Common myeloid progenitor, CD34-positive (primary cell): ENCODE results near the gene CCT8.

Source experiments
- CTCF ChIA-PET: fragments of 350-600 bp; sonication (Branson Sonifier 250); formaldehyde crosslinking; loops from one replicate; lab custom pipeline; 2021; ENCODE audit warnings: antibody characterized with exemption; lab: Charles Lee
- POLR2A ChIA-PET: fragments of 350-600 bp; sonication (Branson Sonifier 250); formaldehyde crosslinking; loops from one replicate; lab custom pipeline; 2021; ENCODE audit warnings: antibody characterized with exemption; lab: Charles Lee
- DNase-seq, 3 donors: peaks; one replicate each; pipeline versions ENCODE4 v3.0.0 to v3.0.0-alpha.2; 2013
- H3K27ac ChIP-seq, 2 experiments: 1 replicate in 1 of 2; 2 replicates in 1 of 2; pipeline ENCODE4 v1.7.0; 2013; ENCODE audit warnings: inconsistent platforms in 2 of 2, low read length in 2 of 2, mild to moderate bottlenecking in 2 of 2, low read depth in 1 of 2, moderate library complexity in 1 of 2; ENCODE audit not compliant: severe bottlenecking in 2 of 2, insufficient read depth in 1 of 2, poor library complexity in 1 of 2
- H3K27me3 ChIP-seq, 5 experiments: replicated peaks in 2 of 5; 1 replicate in 3 of 5; 2 replicates in 2 of 5; pipeline versions ENCODE4 v1.6.1 to v1.7.0; 2013; ENCODE audit warnings: low read length in 4 of 5, mild to moderate bottlenecking in 2 of 5, moderate library complexity in 2 of 5, inconsistent platforms in 1 of 5; ENCODE audit not compliant: insufficient read depth in 5 of 5, control insufficient read depth in 4 of 5
- H3K36me3 ChIP-seq, 4 experiments: 1 replicate in 2 of 4; 2 replicates in 2 of 4; pipeline versions ENCODE4 v1.6.1 to v1.7.0; 2013; ENCODE audit warnings: low read length in 3 of 4, control low read depth in 1 of 4, mild to moderate bottlenecking in 1 of 4; ENCODE audit not compliant: control insufficient read depth in 4 of 4, insufficient read depth in 4 of 4
- H3K4me1 ChIP-seq, 4 experiments: 1 replicate in 3 of 4; 2 replicates in 1 of 4; pipeline versions ENCODE4 v1.6.1 to v1.7.1; 2013; ENCODE audit warnings: low read length in 3 of 4, mild to moderate bottlenecking in 3 of 4, control low read depth in 1 of 4, inconsistent platforms in 1 of 4, moderate library complexity in 1 of 4; ENCODE audit not compliant: control insufficient read depth in 4 of 4, insufficient read depth in 4 of 4; ENCODE audit errors: control extremely low read depth in 1 of 4
- H3K4me3 ChIP-seq, 7 experiments: 1 replicate in 4 of 7; 2 replicates in 3 of 7; pipeline versions ENCODE4 v1.5.1 to v1.7.0; 2013; ENCODE audit warnings: mild to moderate bottlenecking in 7 of 7, low read length in 6 of 7, moderate library complexity in 6 of 7, inconsistent platforms in 2 of 7, low read depth in 2 of 7, control low read depth in 1 of 7; ENCODE audit not compliant: insufficient read depth in 4 of 7, control insufficient read depth in 1 of 7; ENCODE audit errors: extremely low read depth in 1 of 7
- H3K9me3 ChIP-seq, 5 experiments: 1 replicate in 4 of 5; 2 replicates in 1 of 5; pipeline versions ENCODE4 v1.6.1 to v1.7.1; 2013; ENCODE audit warnings: low read length in 4 of 5, mild to moderate bottlenecking in 2 of 5, inconsistent platforms in 1 of 5, low read depth in 1 of 5, moderate library complexity in 1 of 5; ENCODE audit not compliant: control insufficient read depth in 4 of 5, insufficient read depth in 2 of 5; ENCODE audit errors: control extremely low read depth in 1 of 5
- WGBS: methylation state at CpG from one replicate; pipeline ENCODE4 v1.1.5; 2013; ENCODE audit not compliant: insufficient coverage; 5-methylcytosine and 5-hydroxymethylcytosine counted together

The CCT8 gene

DNA sequence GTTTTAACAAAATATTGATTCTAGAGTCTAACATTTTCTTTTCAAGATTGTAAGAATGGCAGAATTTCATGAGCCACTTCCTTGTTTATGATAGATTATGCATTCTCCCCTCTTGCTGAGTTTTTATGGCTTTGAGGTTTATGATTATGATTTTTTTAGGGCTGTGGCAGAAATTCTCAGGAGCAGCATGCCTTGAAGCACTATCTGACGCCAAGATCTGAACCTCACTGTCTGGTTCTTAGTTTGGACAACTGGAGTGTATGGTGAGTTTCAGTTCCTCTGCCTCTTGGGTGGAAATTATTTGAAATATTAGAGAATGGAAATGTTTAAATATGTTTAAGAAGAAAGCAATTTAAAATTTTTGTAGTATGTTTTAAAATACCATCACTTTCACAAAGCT is 38.8 kb downstream of the CCT8 start:
- H3K27ac ChIP-seq: no peak overlapping the region
- no CpG with 5 or more reads among the region's 1 CpG for WGBS
- no peaks in the 10 kb centered on the region for H3K4me1 ChIP-seq
- H3K9me3 ChIP-seq: no peaks in the 10 kb centered on the region
- POLR2A ChIA-PET: interaction anchor here (0.6 kb wide), 1 partner anchor 58 kb away, joined by 5 read pairs; no protein-coding TSS in a partner anchor
- H3K36me3 ChIP-seq: peaks cover 27 to 73% (median 54%) of the 10 kb centered on the region in 4 experiments
- H3K27me3 ChIP-seq: no peaks in the 10 kb centered on the region
- CTCF ChIA-PET: no interaction called here
- no peak overlapping the region for H3K4me3 ChIP-seq
- DNase-seq: no peak

DNA sequence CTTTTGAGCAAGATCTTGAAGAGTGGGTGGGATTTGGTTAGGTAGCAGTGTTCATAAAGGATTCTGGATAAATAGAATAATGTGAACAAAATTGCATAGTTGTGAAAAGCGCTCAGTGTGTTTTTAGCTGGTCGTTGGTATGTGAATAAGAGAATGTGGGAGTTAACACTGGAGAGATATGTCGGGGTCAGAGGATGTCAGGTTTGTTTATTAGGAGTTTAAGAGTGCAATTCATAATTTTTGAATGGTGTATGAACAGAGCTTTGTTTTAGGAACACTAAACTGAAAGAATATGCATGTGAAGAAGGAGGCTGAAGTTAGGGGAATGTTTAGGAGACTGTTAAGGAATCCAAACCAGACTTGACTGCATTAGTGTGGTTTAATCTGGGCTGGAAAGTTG is 39.6 kb downstream of the CCT8 start:
- DNase-seq: no peak
- Histone ChIP-seq H3K4me1 (no peaks in the 10 kb centered on the region), H3K4me3 (no peak overlapping the region), H3K9me3 (no peaks in the 10 kb centered on the region), H3K27ac (no peak overlapping the region), H3K27me3 (no peaks in the 10 kb centered on the region), H3K36me3 (peaks cover 25 to 71% (median 51%) of the 10 kb centered on the region in 4 experiments)
- CTCF ChIA-PET: no interaction called here
- WGBS: 97% methylated on average over 3 of the region's 3 CpGs
- POLR2A ChIA-PET: interaction anchor here (0.5 to 0.6 kb wide), 2 partner anchors 15 to 64 kb away, joined by 3 read pairs; partner anchors contain the start of gene RWDD2B

- Histone ChIP-seq H3K4me1 (no peaks in the 10 kb centered on the region), H3K36me3 (peaks cover 25 to 73% (median 51%) of the 10 kb centered on the region in 4 experiments), H3K27ac (peak overlapping the region in 1 of 2 experiments; percentile 9), H3K27me3 (no peaks in the 10 kb centered on the region), H3K4me3 (no peak overlapping the region), H3K9me3 (no peaks in the 10 kb centered on the region)
- CTCF ChIA-PET: no interaction called here
- WGBS: no CpG with 5 or more reads among the region's 4 CpGs
- POLR2A ChIA-PET: interaction anchor here (0.5 kb wide), 1 partner anchor 14 kb away, joined by 3 read pairs; the partner anchor contains the start of gene RWDD2B
- no peak for DNase-seq
Measured at GRCh38 chr21:29033301-29033700, 40.1 kb downstream of the CCT8 start.

DNA sequence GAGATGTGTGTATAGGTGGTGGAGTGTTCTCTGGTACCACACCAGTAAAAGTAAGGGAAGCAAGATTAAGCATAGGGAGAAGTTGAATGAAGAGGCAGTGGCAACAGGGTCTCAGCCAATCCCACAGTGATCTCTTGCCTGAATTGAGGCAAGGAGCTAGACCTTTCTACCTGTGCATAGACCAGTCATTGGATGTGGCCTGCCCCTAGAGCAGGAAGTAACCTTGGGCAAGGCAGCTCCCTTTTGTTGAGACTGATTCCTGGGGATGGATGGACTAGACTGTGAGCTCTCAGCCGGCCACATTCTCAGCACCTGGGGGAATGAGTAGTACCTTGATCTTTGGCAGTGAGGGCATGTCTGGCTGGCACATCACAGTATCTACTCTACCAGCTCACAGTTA is 42.5 kb downstream of the CCT8 start:
- Histone ChIP-seq H3K4me1 (peaks cover 0 to 2% (median under 1%) of the 10 kb centered on the region in 4 experiments), H3K27me3 (no peaks in the 10 kb centered on the region), H3K4me3 (no peak overlapping the region), H3K9me3 (no peaks in the 10 kb centered on the region), H3K36me3 (peaks cover 16 to 52% (median 32%) of the 10 kb centered on the region in 4 experiments), H3K27ac (no peak overlapping the region)
- POLR2A ChIA-PET: no interaction called here
- CTCF ChIA-PET: interaction anchor here (0.8 to 0.9 kb wide), 2 partner anchors 8 to 29 kb away, joined by 3 read pairs; no protein-coding TSS in a partner anchor
- WGBS: no CpG with 5 or more reads among the region's 1 CpG
- DNase-seq: no peak

DNA sequence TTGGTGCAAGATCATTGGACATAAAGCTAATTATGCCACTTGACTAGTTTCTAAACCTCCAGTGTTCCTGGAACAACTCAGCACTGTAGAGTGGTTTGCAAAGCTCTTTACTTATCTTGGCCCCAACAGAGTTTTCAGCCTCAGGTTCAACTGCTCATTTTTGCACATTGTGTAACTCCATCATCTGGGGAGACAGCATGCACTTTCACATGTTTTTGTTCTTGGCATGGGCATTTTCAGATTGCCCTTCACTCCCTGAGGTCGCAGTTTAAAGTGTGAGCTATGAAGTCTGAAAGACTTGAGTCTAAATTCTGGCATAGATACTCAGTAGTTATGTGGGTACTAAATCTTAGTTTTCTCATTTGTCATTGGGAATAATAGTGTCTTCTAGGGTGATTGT is 43.9 kb downstream of the CCT8 start:
- Histone ChIP-seq H3K27me3 (no peaks in the 10 kb centered on the region), H3K4me1 (peaks cover 6 to 10% (median 8%) of the 10 kb centered on the region in 4 experiments), H3K4me3 (no peak overlapping the region), H3K27ac (no peak overlapping the region), H3K9me3 (no peaks in the 10 kb centered on the region), H3K36me3 (peaks cover 16 to 46% (median 28%) of the 10 kb centered on the region in 4 experiments)
- no peak for DNase-seq
- ChIA-PET POLR2A (no interaction called here), CTCF (interaction anchor here (0.7 to 2.3 kb wide), 4 partner anchors 12 to 90 kb away, joined by 3 to 7 read pairs (median 4); no protein-coding TSS in a partner anchor)
- 100% methylated on average over 1 of the region's 1 CpG for WGBS

DNA sequence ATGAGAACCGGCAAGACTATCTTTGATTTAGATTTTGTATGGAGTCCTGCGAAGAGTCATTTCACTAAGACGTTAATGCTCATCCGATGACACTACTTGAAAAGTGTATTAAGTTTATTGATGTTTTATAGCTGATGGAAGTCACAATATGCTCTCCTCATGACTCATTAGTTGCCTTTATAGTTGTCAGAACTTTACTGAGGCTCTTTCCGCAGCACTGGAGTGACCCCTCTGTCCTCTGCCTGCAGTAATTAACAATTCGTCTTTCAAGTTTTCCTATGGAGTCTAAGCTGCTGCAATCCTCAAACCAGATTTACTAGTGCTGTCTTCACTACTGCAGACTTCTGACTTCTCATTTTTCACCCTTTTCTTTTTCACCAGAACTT is 48.1 kb downstream of the CCT8 start:
- CTCF ChIA-PET: interaction anchor here (0.9 to 1.6 kb wide), 5 partner anchors 21 to 86 kb away, joined by 3 read pairs; partner anchors contain the start of gene LTN1
- 19% methylated on average over 3 of the region's 6 CpGs for WGBS
- Histone ChIP-seq H3K27me3 (no peaks in the 10 kb centered on the region), H3K4me1 (peaks cover 6 to 20% (median 13%) of the 10 kb centered on the region in 4 experiments), H3K27ac (peak overlapping the region; percentile 99 to 100), H3K36me3 (peaks cover 3 to 11% (median 6%) of the 10 kb centered on the region in 4 experiments), H3K4me3 (peak overlapping the region in 6 of 7 experiments; percentile 81 to 98 (median 92)), H3K9me3 (no peaks in the 10 kb centered on the region)
- POLR2A ChIA-PET: interaction anchor here (1.0 to 1.7 kb wide), 3 partner anchors 23 to 48 kb away, joined by 5 to 7 read pairs (median 7); partner anchors contain the start of genes CCT8 and LTN1
- DNase-seq: peak in 2 of 3 donors; percentile 47 to 53
